Body of pancreas (tissue), 4 donors: ENCODE data around the gene KATNB1. TPM values are rescaled to one million over a fixed set of nuclear protein-coding genes. Genes with fewer than 3 reads are reported as not detected.
"Not testable (repeated sequence)": the region's sequence is repeated elsewhere in the genome, so short reads cannot be mapped to it uniquely, and the experiment has no call there.

ENCODE experiments used
- ATAC-seq: fragments of 150-250 bp; one replicate; pipeline ENCODE4 v1.9.1; 2016
- DNase-seq, 4 donors: peaks; one replicate each; pipeline ENCODE4 v3.0.0-alpha.2; 2019
- H3K27ac ChIP-seq, 4 donors: fragments of 200-600 bp; sonication (generic); 1 replicate in 3 of 4; 2 replicates in 1 of 4; pipeline versions ENCODE4 v1.5.1 to v1.6.1; 2016 to 2019; ENCODE audit warnings: mild to moderate bottlenecking in 1 of 4, mixed read lengths in 1 of 4, moderate library complexity in 1 of 4
- H3K27me3 ChIP-seq, 2 donors: fragments of 200-600 bp; sonication (generic); one replicate each; pipeline ENCODE4 v1.6.0; 2016; ENCODE audit warnings: mild to moderate bottlenecking in 1 of 2
- H3K36me3 ChIP-seq, 2 donors: fragments of 200-600 bp; sonication (generic); replicated peaks in 1 of 2; 2 replicates each; pipeline ENCODE4 v1.5.1; 2016; ENCODE audit warnings: low read depth in 2 of 2; ENCODE audit not compliant: insufficient read depth in 1 of 2
- H3K4me1 ChIP-seq: fragments of 200-600 bp; sonication (generic); one replicate; pipeline ENCODE4 v1.6.0; 2016
- H3K4me3 ChIP-seq, 2 donors: fragments of 200-600 bp; sonication (generic); 1 replicate in 1 of 2; 2 replicates in 1 of 2; pipeline ENCODE4 v1.5.1; 2016 to 2019
- H3K9me3 ChIP-seq, 3 donors: fragments of 200-600 bp; sonication (generic); 1 replicate in 2 of 3; 2 replicates in 1 of 3; pipeline ENCODE4 v1.5.1; 2016
- POLR2A ChIP-seq, 3 donors: fragments of 450-650 bp; IDR thresholded peaks; one replicate each; pipeline ENCODE4 v1.6.1; 2016; ENCODE audit warnings: antibody characterized with exemption in 3 of 3, mild to moderate bottlenecking in 2 of 3
- WGBS, 2 donors: methylation state at CpG; one replicate each; pipeline ENCODE4 v1.1.5; 2017; 5-methylcytosine and 5-hydroxymethylcytosine counted together
- intact Hi-C: fragments of 100-400 bp; cut with DNase I; formaldehyde crosslinking; loops from one replicate; pipeline ENCODE4 v1.15.1; 2023
- total RNA-seq, 2 donors: library from RNA; depleted of rRNA; stranded (reverse); fragments of >200 nt; gene quantifications; one replicate each; pipeline ENCODE4 v1.1.0, GENCODE V29; 2016
- TF ChIP-seq, protein P1 (sequence below), 7 experiments: fragments of 450-650 bp in 4 of 7; fragments of 200-600 bp in 3 of 7; sonication (generic) in 3 of 7; IDR thresholded peaks; one replicate each; pipeline ENCODE4 v1.5.1; 2016 to 2019; ENCODE audit warnings: antibody characterized with exemption in 7 of 7

The KATNB1 gene
- total RNA-seq, 2 donors from 2014 or later, result 13.7 to 14.2 TPM

DNA sequence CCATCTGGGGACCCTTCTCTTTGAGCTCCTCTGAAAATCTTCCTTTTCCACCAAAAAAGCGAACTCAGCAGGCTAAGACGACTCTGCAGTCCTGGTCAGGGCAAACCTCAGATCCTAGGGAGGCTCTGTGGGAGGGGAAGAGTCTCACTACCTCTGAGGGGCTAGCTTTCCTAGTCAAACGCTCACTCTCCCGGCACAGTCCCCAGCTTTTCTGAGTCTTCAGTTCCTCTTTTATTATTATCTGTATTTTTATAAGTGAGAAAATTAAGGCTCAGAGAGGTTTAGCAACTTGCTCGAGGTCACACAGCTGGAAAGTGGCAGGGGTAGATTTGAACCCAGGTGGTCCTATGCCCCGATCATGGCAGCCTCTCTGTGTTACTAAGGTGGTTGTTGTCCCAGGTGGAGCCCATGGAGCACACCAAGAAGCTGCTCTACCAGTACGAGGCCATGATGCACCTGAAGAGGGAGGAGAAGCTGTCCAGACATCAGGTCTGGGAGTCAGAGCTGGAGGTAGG, 9.1 kb upstream of the KATNB1 start:
- DNase-seq, result no peak
- Histone ChIP-seq H3K27ac (no peak overlapping the region), H3K27me3 (no peaks in the 10 kb centered on the region), H3K9me3 (no peaks in the 10 kb centered on the region), H3K36me3 (no peaks in the 10 kb centered on the region), H3K4me3 (no peak overlapping the region), H3K4me1 (no peaks in the 10 kb centered on the region)
- TF ChIP-seq, protein P1, sequence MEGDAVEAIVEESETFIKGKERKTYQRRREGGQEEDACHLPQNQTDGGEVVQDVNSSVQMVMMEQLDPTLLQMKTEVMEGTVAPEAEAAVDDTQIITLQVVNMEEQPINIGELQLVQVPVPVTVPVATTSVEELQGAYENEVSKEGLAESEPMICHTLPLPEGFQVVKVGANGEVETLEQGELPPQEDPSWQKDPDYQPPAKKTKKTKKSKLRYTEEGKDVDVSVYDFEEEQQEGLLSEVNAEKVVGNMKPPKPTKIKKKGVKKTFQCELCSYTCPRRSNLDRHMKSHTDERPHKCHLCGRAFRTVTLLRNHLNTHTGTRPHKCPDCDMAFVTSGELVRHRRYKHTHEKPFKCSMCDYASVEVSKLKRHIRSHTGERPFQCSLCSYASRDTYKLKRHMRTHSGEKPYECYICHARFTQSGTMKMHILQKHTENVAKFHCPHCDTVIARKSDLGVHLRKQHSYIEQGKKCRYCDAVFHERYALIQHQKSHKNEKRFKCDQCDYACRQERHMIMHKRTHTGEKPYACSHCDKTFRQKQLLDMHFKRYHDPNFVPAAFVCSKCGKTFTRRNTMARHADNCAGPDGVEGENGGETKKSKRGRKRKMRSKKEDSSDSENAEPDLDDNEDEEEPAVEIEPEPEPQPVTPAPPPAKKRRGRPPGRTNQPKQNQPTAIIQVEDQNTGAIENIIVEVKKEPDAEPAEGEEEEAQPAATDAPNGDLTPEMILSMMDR (IDR thresholded peaks at IDR 0.05), result no peak
- TF ChIP-seq POLR2A (IDR thresholded peaks at IDR 0.05), result no peak
- intact Hi-C loops, result loop anchor here (5.0 kb wide), 1 partner anchor 74 kb away; no protein-coding TSS in a partner anchor
- no peak for ATAC-seq
- whole genome bisulfite sequencing, 2 donors, result 70 to 73% methylated on average over 7 of the region's 7 CpGs

GRCh38 chr16:57727610-57728009, 8.0 kb upstream of the KATNB1 start:
- H3K36me3 ChIP-seq, result no peaks in the 10 kb centered on the region
- H3K27me3 ChIP-seq, result no peaks in the 10 kb centered on the region
- TF ChIP-seq, protein P1 (IDR thresholded peaks at IDR 0.05), result no peak
- no peak for TF ChIP-seq POLR2A (IDR thresholded peaks at IDR 0.05)
- no peak for DNase-seq
- no peak for ATAC-seq
- H3K4me1 ChIP-seq, result no peaks in the 10 kb centered on the region
- no peaks in the 10 kb centered on the region for H3K9me3 ChIP-seq
- 50 to 80% methylated on average over 1 to 4 of the region's 4 CpGs for WGBS, 2 donors
- intact Hi-C loops, result loop anchor here (5.0 kb wide), 1 partner anchor 75 kb away; no protein-coding TSS in a partner anchor
- no peak overlapping the region for H3K27ac ChIP-seq
- H3K4me3 ChIP-seq, result no peak overlapping the region

GRCh38 chr16:57728336-57729181, 7.0 kb upstream of the KATNB1 start:
- no peak overlapping the region for H3K27ac ChIP-seq
- intact Hi-C loops, result loop anchor here (5.0 kb wide), 1 partner anchor 76 kb away; no protein-coding TSS in a partner anchor
- no peaks in the 10 kb centered on the region for H3K9me3 ChIP-seq
- WGBS, 2 donors, result 97% methylated on average over 4 to 14 of the region's 14 CpGs
- no peaks in the 10 kb centered on the region for H3K27me3 ChIP-seq
- no peak overlapping the region for H3K4me3 ChIP-seq
- TF ChIP-seq, protein P1 (IDR thresholded peaks at IDR 0.05), result no peak
- TF ChIP-seq POLR2A (IDR thresholded peaks at IDR 0.05), result no peak
- H3K36me3 ChIP-seq, result no peaks in the 10 kb centered on the region
- no peak for DNase-seq
- no peak for ATAC-seq
- no peaks in the 10 kb centered on the region for H3K4me1 ChIP-seq

DNA sequence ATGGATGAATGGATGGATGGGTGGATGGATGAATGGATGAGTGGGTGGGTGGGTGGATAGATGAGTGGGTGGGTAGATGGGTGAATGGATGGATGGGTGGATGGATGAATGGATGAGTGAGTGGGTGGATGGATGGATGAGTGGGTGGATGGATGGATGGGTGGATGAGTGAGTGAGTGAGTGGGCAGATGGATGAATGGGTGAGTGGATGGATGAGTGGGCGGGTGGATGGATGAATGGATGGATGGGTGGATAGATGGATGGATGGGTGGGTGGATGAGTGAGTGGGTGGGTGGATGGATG, 6.4 kb upstream of the KATNB1 start:
- intact Hi-C loops, result loop anchor here (5.0 kb wide), 1 partner anchor 77 kb away; no protein-coding TSS in a partner anchor
- no peak overlapping the region for H3K4me3 ChIP-seq
- 75 to 89% methylated on average over 1 of the region's 1 CpG for WGBS, 2 donors
- TF ChIP-seq, protein P1 (IDR thresholded peaks at IDR 0.05), result no peak
- TF ChIP-seq POLR2A (IDR thresholded peaks at IDR 0.05), result no peak
- no peaks in the 10 kb centered on the region for H3K36me3 ChIP-seq
- ATAC-seq, result no peak
- no peaks in the 10 kb centered on the region for H3K9me3 ChIP-seq
- no peaks in the 10 kb centered on the region for H3K27me3 ChIP-seq
- no peak for DNase-seq
- H3K4me1 ChIP-seq, result no peaks in the 10 kb centered on the region
- no peak overlapping the region for H3K27ac ChIP-seq

- H3K27me3 ChIP-seq, H3K9me3 ChIP-seq, H3K4me1 ChIP-seq, H3K27ac ChIP-seq, H3K4me3 ChIP-seq, ATAC-seq, H3K36me3 ChIP-seq, DNase-seq: not testable (repeated sequence)
- 87% methylated on average over 5 to 6 of the region's 6 CpGs for WGBS, 2 donors
- intact Hi-C loops, result loop anchor here (5.0 kb wide), 1 partner anchor 78 kb away; no protein-coding TSS in a partner anchor
These were observed 5.7 kb upstream of the KATNB1 start for GRCh38 chr16:57729852-57730251.
